Right cardiac atrium (tissue), 5 donors: ENCODE measurements around the gene RPA3. TPM values are rescaled to one million over a fixed set of nuclear protein-coding genes. Genes with fewer than 3 reads are reported as not detected.
A peak's percentile ranks its signal among the peaks of the same experiment; 100 is the strongest.

Source experiments
- ATAC-seq, 2 donors: fragments of 200-7000 bp; cut with Tn5 transposase; one replicate each; pipeline versions ENCODE4 v1.8.0 to v1.9.1; 2020; ENCODE audit warnings: moderate library complexity in 2 of 2, mild to moderate bottlenecking in 1 of 2
- DNase-seq, 3 donors: peaks; one replicate each; pipeline ENCODE4 v3.0.0-alpha.2; 2020
- H3K27ac ChIP-seq: one replicate; pipeline ENCODE4 v1.5.1; 2013; ENCODE audit warnings: mild to moderate bottlenecking, low read length, control low read depth, moderate library complexity
- H3K27me3 ChIP-seq: one replicate; pipeline ENCODE4 v1.6.1; 2013; ENCODE audit not compliant: control insufficient read depth, insufficient read depth
- H3K4me1 ChIP-seq: one replicate; pipeline ENCODE4 v1.6.1; 2013; ENCODE audit warnings: low read length; ENCODE audit not compliant: control insufficient read depth, insufficient read depth
- H3K4me3 ChIP-seq: one replicate; pipeline ENCODE4 v1.5.1; 2013; ENCODE audit warnings: low read length, control low read depth
- H3K9me3 ChIP-seq: one replicate; pipeline ENCODE4 v1.6.1; 2013; ENCODE audit warnings: low read length; ENCODE audit not compliant: control insufficient read depth
- WGBS: extraction: QIAGEN DNeasy Blood & Tissue Kit; methylation state at CpG from one replicate; pipeline ENCODE4 v1.1.7; 2013; 5-methylcytosine and 5-hydroxymethylcytosine counted together
- intact Hi-C, 4 donors: fragments of 100-400 bp; cut with DNase I; formaldehyde crosslinking; loops; one replicate each; pipeline versions ENCODE4 v1.11.0 to v1.14.0; 2022 to 2023
- polyA plus RNA-seq: library from polyadenylated mRNA; stranded (reverse); fragments of 200-250 nt; gene quantifications from one replicate; pipeline ENCODE4 v1.2.3, GENCODE V29; 2013
- total RNA-seq, 4 donors: library from RNA; stranded (reverse); fragmentation: NEBNext Ultra II Directional; extraction: Animal tissue kit (Norgen Biotek cat#: 25700); gene quantifications; one replicate each; pipeline ENCODE4 v1.2.1, GENCODE V29; 2021
- donor health status: healthy with polysubstance abuse.
- donor health status: DM: no; HTN: yes; CAD: no.
- donor health status: DM: no; HTN: no; CAD: no.
- donor health status: DM: no; HTN: yes; CAD: no; lungs with severe emphysema.
- donor health status: DM: yes; HTN: yes; CAD: no.

The RPA3 gene
- total and polyA plus RNA-seq, 5 donors: 17.6 to 27.4 (median 22.8) TPM

- no peak overlapping the region for H3K4me3 ChIP-seq
- H3K27ac ChIP-seq: no peak overlapping the region
- no peaks in the 10 kb centered on the region for H3K27me3 ChIP-seq
- WGBS: 79% methylated on average over 1 of the region's 1 CpG
- no peak for DNase-seq
- intact Hi-C loops: no loop called here
- no peaks in the 10 kb centered on the region for H3K4me1 ChIP-seq
- no peak for ATAC-seq
- H3K9me3 ChIP-seq: no peaks in the 10 kb centered on the region
These were observed 12.3 kb downstream of the RPA3 start for GRCh38 chr7:7706101-7706511.

- Histone ChIP-seq H3K9me3 (no peaks in the 10 kb centered on the region), H3K27me3 (no peaks in the 10 kb centered on the region), H3K4me3 (no peak overlapping the region), H3K27ac (no peak overlapping the region), H3K4me1 (no peaks in the 10 kb centered on the region)
- DNase-seq: no peak
- intact Hi-C loops: no loop called here
- 89% methylated on average over 2 of the region's 2 CpGs for WGBS
- no peak for ATAC-seq
These were observed 13.1 kb downstream of the RPA3 start for GRCh38 chr7:7705318-7705717.

GRCh38 chr7:7704867-7705266 lies 13.5 kb downstream of the RPA3 start:
- Histone ChIP-seq H3K4me1 (peaks cover 1% of the 10 kb centered on the region), H3K27me3 (no peaks in the 10 kb centered on the region), H3K9me3 (no peaks in the 10 kb centered on the region), H3K27ac (no peak overlapping the region), H3K4me3 (no peak overlapping the region)
- ATAC-seq (no peak), DNase-seq (no peak)
- WGBS: 90% methylated on average over 4 of the region's 4 CpGs
- intact Hi-C loops: no loop called here

GRCh38 chr7:7703427-7703826 lies 15.0 kb downstream of the RPA3 start:
- Histone ChIP-seq H3K27me3 (no peaks in the 10 kb centered on the region), H3K4me1 (peaks cover 6% of the 10 kb centered on the region), H3K4me3 (no peak overlapping the region), H3K27ac (no peak overlapping the region), H3K9me3 (no peaks in the 10 kb centered on the region)
- intact Hi-C loops: no loop called here
- ATAC-seq: no peak
- 97% methylated on average over 7 of the region's 7 CpGs for WGBS
- DNase-seq: no peak

GRCh38 chr7:7702826-7703225 lies 15.6 kb downstream of the RPA3 start:
- DNase-seq (no peak), ATAC-seq (no peak)
- intact Hi-C loops: no loop called here
- Histone ChIP-seq H3K27me3 (no peaks in the 10 kb centered on the region), H3K9me3 (no peaks in the 10 kb centered on the region), H3K4me1 (peaks cover 6% of the 10 kb centered on the region), H3K4me3 (no peak overlapping the region), H3K27ac (no peak overlapping the region)
- 78% methylated on average over 4 of the region's 4 CpGs for WGBS

- no peaks in the 10 kb centered on the region for H3K27me3 ChIP-seq
- ATAC-seq (no peak), DNase-seq (no peak)
- H3K4me3 ChIP-seq: no peak overlapping the region
- peaks cover 6% of the 10 kb centered on the region for H3K4me1 ChIP-seq
- intact Hi-C loops: no loop called here
- 98% methylated on average over 1 of the region's 1 CpG for WGBS
- H3K27ac ChIP-seq: no peak overlapping the region
- no peaks in the 10 kb centered on the region for H3K9me3 ChIP-seq
These were observed 16.9 kb downstream of the RPA3 start for GRCh38 chr7:7701527-7701926.

- ATAC-seq (no peak), DNase-seq (no peak)
- Histone ChIP-seq H3K27me3 (no peaks in the 10 kb centered on the region), H3K4me1 (peaks cover 8% of the 10 kb centered on the region), H3K27ac (no peak overlapping the region), H3K9me3 (no peaks in the 10 kb centered on the region), H3K4me3 (no peak overlapping the region)
- intact Hi-C loops: no loop called here
These were observed 18.4 kb downstream of the RPA3 start for GRCh38 chr7:7699970-7700369.

GRCh38 chr7:7699380-7699779 lies 19.0 kb downstream of the RPA3 start:
- ATAC-seq (peak in 1 of 2 donors; percentile 12), DNase-seq (no peak)
- no peaks in the 10 kb centered on the region for H3K27me3 ChIP-seq
- H3K27ac ChIP-seq: no peak overlapping the region
- H3K9me3 ChIP-seq: no peaks in the 10 kb centered on the region
- peaks cover 8% of the 10 kb centered on the region for H3K4me1 ChIP-seq
- intact Hi-C loops: no loop called here
- H3K4me3 ChIP-seq: peak overlapping the region; percentile 25

GRCh38 chr7:7698930-7699329 lies 19.5 kb downstream of the RPA3 start:
- WGBS: 52% methylated on average over 2 of the region's 2 CpGs
- Histone ChIP-seq H3K27me3 (no peaks in the 10 kb centered on the region), H3K4me1 (peaks cover 8% of the 10 kb centered on the region), H3K9me3 (no peaks in the 10 kb centered on the region), H3K27ac (peak overlapping the region; percentile 23), H3K4me3 (no peak overlapping the region)
- DNase-seq (peak in 2 of 3 donors; percentile 55 to 60), ATAC-seq (peak in 1 of 2 donors; percentile 46)
- intact Hi-C loops: no loop called here

- 58% methylated on average over 3 of the region's 3 CpGs for WGBS
- H3K4me1 ChIP-seq: peaks cover 8% of the 10 kb centered on the region
- H3K4me3 ChIP-seq: no peak overlapping the region
- H3K27me3 ChIP-seq: no peaks in the 10 kb centered on the region
- no peaks in the 10 kb centered on the region for H3K9me3 ChIP-seq
- ATAC-seq (peak in 1 of 2 donors; percentile 45), DNase-seq (no peak)
- intact Hi-C loops: no loop called here
- no peak overlapping the region for H3K27ac ChIP-seq
These were observed 21.8 kb downstream of the RPA3 start for GRCh38 chr7:7696458-7697119.

GRCh38 chr7:7695111-7695817 lies 23.1 kb downstream of the RPA3 start:
- ATAC-seq: peak; percentile 31 to 44
- DNase-seq: no peak
- intact Hi-C loops: no loop called here
- H3K4me3 ChIP-seq: no peak overlapping the region
- H3K27ac ChIP-seq: peak overlapping the region; percentile 74
- H3K4me1 ChIP-seq: peaks cover 8% of the 10 kb centered on the region
- H3K27me3 ChIP-seq: no peaks in the 10 kb centered on the region
- H3K9me3 ChIP-seq: no peaks in the 10 kb centered on the region
- WGBS: 23% methylated on average over 5 of the region's 5 CpGs
